OCI-LY1 (cell line): ENCODE measurements around the gene FFAR2.

Experiments used
- CTCF ChIP-seq: fragments of 200-600 bp; sonication (generic), shearing (Covaris generic); IDR thresholded peaks from 2 replicates; pipeline ENCODE4 v1.5.1; 2017; ENCODE audit warnings: mild to moderate bottlenecking, antibody characterized with exemption, low read length, moderate library complexity, mixed read lengths
- EZH2 ChIP-seq: fragments of 200-600 bp; sonication (generic), shearing (Covaris generic); IDR thresholded peaks from 2 replicates; pipeline ENCODE4 v1.8.0; 2017; ENCODE audit warnings: borderline replicate concordance, mixed run types, mild to moderate bottlenecking, antibody characterized with exemption, low read length, moderate library complexity, mixed read lengths

- no peak for TF ChIP-seq CTCF
- TF ChIP-seq EZH2 = no peak
These were observed 17.5 kb upstream of the FFAR2 start for GRCh38 chr19:35430409-35431144.
